Suprapubic skin (tissue), 4 donors: ENCODE measurements around the gene NRBP1. TPM values are rescaled to one million over a fixed set of nuclear protein-coding genes. Genes with fewer than 3 reads are reported as not detected.

Source experiments
- DNase-seq, 2 donors: peaks; one replicate each; pipeline ENCODE4 v3.0.0-alpha.2; 2019; ENCODE audit warnings: low spot score in 2 of 2
- H3K27ac ChIP-seq: fragments of 200-600 bp; sonication (generic); one replicate; pipeline ENCODE4 v1.5.1; 2019
- H3K27me3 ChIP-seq: fragments of 200-600 bp; sonication (generic); one replicate; pipeline ENCODE4 v1.5.1; 2019
- H3K36me3 ChIP-seq: fragments of 200-600 bp; sonication (generic); one replicate; pipeline ENCODE4 v1.5.1; 2019
- H3K4me1 ChIP-seq: fragments of 200-600 bp; sonication (generic); one replicate; pipeline ENCODE4 v1.5.1; 2019
- H3K4me3 ChIP-seq: fragments of 200-600 bp; sonication (generic); one replicate; pipeline ENCODE4 v1.5.1; 2019; ENCODE audit warnings: mild to moderate bottlenecking
- H3K9me3 ChIP-seq: fragments of 200-600 bp; sonication (generic); one replicate; pipeline ENCODE4 v1.5.1; 2019
- EP300 ChIP-seq: sonication (generic); formaldehyde crosslinking; IDR thresholded peaks from one replicate; pipeline ENCODE4 v1.6.1; 2017; ENCODE audit warnings: antibody characterized with exemption
- POLR2A ChIP-seq, 2 donors: fragments of 450-650 bp; IDR thresholded peaks; one replicate each; pipeline ENCODE4 v1.6.1; 2017; ENCODE audit warnings: antibody characterized with exemption in 2 of 2, mild to moderate bottlenecking in 2 of 2, moderate library complexity in 2 of 2
- POLR2AphosphoS5 ChIP-seq, 3 donors: sonication (generic); formaldehyde crosslinking; IDR thresholded peaks; one replicate each; pipeline ENCODE4 v1.6.1; 2017; ENCODE audit warnings: antibody characterized with exemption in 3 of 3
- WGBS: methylation state at CpG from one replicate; pipeline ENCODE4 v1.1.5; 2018; 5-methylcytosine and 5-hydroxymethylcytosine counted together
- total RNA-seq, 4 donors: library from RNA; depleted of rRNA; stranded (reverse); fragments of >200 nt; gene quantifications; one replicate each; pipeline ENCODE4 v1.1.0, GENCODE V29; 2016
- TF ChIP-seq, protein P1 (sequence below), 2 donors: fragments of 200-600 bp in 1 of 2; fragments of 450-650 bp in 1 of 2; sonication (generic) in 1 of 2; IDR thresholded peaks; one replicate each; pipeline ENCODE4 v1.5.1; 2016 to 2019; ENCODE audit warnings: antibody characterized with exemption in 2 of 2, mild to moderate bottlenecking in 1 of 2, moderate library complexity in 1 of 2

Gene NRBP1
- total RNA-seq, 4 donors from 2014 or later, result 66.8 to 84.3 (median 77.0) TPM

DNA sequence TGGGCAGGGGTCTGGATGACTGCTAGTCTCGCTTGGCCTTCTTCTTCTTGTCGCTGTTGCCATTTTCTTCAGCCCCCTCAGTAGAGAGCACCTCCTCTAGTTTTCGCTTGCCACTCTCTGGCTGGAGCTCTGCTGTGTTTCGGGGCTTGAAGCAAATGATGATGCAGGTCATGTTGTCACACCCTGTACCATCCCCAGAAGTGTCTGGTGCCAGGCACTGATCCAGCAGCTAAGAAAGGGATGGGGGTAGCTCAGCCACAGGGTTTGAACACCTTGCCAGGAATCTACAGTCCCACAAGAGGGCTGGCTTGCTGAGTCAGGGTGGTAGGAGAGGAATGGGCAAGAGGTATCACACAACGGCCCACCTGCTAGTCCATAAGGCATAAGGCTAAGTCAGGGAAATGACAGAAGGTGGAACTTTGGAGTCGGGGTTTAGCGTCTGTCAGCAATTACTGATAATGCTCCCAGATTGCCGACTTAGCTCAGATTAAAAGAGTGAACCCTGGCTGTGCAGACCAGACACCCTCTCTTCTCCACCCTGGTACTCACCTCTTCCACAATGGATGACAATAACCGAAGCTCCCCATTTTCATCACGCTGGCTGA is 46.8 kb upstream of the NRBP1 start:
- DNase-seq, result no peak
- peak overlapping the region; percentile 80 for H3K27ac ChIP-seq
- no peaks in the 10 kb centered on the region for H3K9me3 ChIP-seq
- peaks cover 42% of the 10 kb centered on the region for H3K36me3 ChIP-seq
- peaks cover 29% of the 10 kb centered on the region for H3K4me1 ChIP-seq
- H3K27me3 ChIP-seq, result no peaks in the 10 kb centered on the region
- WGBS, result 91% methylated on average over 10 of the region's 10 CpGs
- no peak for TF ChIP-seq POLR2A (IDR thresholded peaks at IDR 0.05)
- TF ChIP-seq EP300, result no peak
- no peak for TF ChIP-seq POLR2AphosphoS5 (IDR thresholded peaks at IDR 0.05)
- TF ChIP-seq, protein P1, sequence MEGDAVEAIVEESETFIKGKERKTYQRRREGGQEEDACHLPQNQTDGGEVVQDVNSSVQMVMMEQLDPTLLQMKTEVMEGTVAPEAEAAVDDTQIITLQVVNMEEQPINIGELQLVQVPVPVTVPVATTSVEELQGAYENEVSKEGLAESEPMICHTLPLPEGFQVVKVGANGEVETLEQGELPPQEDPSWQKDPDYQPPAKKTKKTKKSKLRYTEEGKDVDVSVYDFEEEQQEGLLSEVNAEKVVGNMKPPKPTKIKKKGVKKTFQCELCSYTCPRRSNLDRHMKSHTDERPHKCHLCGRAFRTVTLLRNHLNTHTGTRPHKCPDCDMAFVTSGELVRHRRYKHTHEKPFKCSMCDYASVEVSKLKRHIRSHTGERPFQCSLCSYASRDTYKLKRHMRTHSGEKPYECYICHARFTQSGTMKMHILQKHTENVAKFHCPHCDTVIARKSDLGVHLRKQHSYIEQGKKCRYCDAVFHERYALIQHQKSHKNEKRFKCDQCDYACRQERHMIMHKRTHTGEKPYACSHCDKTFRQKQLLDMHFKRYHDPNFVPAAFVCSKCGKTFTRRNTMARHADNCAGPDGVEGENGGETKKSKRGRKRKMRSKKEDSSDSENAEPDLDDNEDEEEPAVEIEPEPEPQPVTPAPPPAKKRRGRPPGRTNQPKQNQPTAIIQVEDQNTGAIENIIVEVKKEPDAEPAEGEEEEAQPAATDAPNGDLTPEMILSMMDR (IDR thresholded peaks at IDR 0.05), result no peak
- peak overlapping the region; percentile 81 for H3K4me3 ChIP-seq

DNA sequence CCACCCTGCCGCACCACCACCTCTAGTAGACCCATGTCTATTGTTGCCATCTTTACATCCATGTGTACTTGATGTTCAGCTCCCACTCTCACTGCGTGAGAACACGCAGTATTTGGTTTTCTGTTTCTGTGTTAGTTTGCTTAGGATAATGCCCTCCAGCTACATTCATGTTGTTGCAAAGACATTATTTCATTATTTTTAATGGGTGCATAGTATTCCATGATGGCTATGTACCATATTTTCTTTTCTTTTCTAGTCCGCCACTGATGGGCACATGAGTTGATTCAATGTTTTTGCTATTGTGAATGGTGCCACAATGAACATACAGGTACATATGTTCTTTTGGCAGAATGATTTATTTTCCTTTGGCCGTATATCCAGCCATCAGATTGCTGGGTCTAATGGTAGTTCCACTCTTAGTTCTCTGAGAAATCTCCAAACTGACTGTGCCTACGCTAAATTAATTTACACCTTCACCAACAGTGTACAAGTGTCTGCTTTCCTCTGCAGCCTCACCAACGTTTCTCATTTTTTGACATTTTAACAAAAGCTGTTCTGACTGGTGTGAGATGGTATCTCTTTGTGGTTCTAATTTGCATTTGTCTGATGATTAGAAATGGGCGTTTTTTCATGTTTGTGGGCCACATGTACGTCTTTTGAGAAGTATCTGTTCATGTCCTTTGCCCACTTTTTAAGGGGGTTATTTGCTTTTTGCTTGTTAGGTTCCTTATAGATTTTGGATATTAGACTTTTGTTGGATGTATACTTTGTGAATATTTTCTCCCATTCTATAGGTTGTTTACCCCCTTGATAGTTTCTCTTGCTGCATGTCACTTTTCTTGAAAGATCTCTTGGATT is 37.4 kb upstream of the NRBP1 start:
- peaks cover 3% of the 10 kb centered on the region for H3K36me3 ChIP-seq
- H3K4me3 ChIP-seq, result no peak overlapping the region
- no peaks in the 10 kb centered on the region for H3K9me3 ChIP-seq
- H3K27me3 ChIP-seq, result no peaks in the 10 kb centered on the region
- 93% methylated on average over 9 of the region's 9 CpGs for WGBS
- no peak overlapping the region for H3K27ac ChIP-seq
- TF ChIP-seq, protein P1 (IDR thresholded peaks at IDR 0.05), result no peak
- no peak for TF ChIP-seq POLR2AphosphoS5 (IDR thresholded peaks at IDR 0.05)
- TF ChIP-seq EP300, result no peak
- TF ChIP-seq POLR2A (IDR thresholded peaks at IDR 0.05), result no peak
- no peak for DNase-seq
- H3K4me1 ChIP-seq, result no peaks in the 10 kb centered on the region

- 98% methylated on average over 33 of the region's 33 CpGs for WGBS
- Histone ChIP-seq H3K27me3 (no peaks in the 10 kb centered on the region), H3K36me3 (peaks cover 3% of the 10 kb centered on the region), H3K4me1 (no peaks in the 10 kb centered on the region), H3K27ac (no peak overlapping the region), H3K9me3 (no peaks in the 10 kb centered on the region), H3K4me3 (no peak overlapping the region)
- TF ChIP-seq, protein P1 (IDR thresholded peaks at IDR 0.05), result no peak
- no peak for TF ChIP-seq EP300
- TF ChIP-seq POLR2A (IDR thresholded peaks at IDR 0.05), result no peak
- no peak for DNase-seq
Measured at GRCh38 chr2:27393225-27393624, 35.2 kb upstream of the NRBP1 start.

GRCh38 chr2:27398962-27399361 is 29.5 kb upstream of the NRBP1 start:
- Histone ChIP-seq H3K27me3 (no peaks in the 10 kb centered on the region), H3K9me3 (no peaks in the 10 kb centered on the region), H3K4me1 (no peaks in the 10 kb centered on the region), H3K4me3 (no peak overlapping the region), H3K27ac (no peak overlapping the region), H3K36me3 (no peaks in the 10 kb centered on the region)
- DNase-seq, result no peak
- TF ChIP-seq POLR2A (IDR thresholded peaks at IDR 0.05), result no peak
- no peak for TF ChIP-seq EP300
- TF ChIP-seq, protein P1 (IDR thresholded peaks at IDR 0.05), result no peak
- TF ChIP-seq POLR2AphosphoS5 (IDR thresholded peaks at IDR 0.05), result no peak
- 94% methylated on average over 5 of the region's 5 CpGs for WGBS
